T-helper 22 cell (primary cell): ENCODE measurements around the gene EXOC2.

Experiments
- DNase-seq: peaks from one replicate; pipeline ENCODE4 v3.0.0-alpha.2; 2020; ENCODE audit warnings: low read depth

Gene EXOC2

GRCh38 chr6:498795-499231, 194.1 kb downstream of the EXOC2 start:
- DNase-seq: no peak

- DNase-seq: no peak
Observed at GRCh38 chr6:497258-497657, 195.7 kb downstream of the EXOC2 start.

GRCh38 chr6:496649-497048, 196.3 kb downstream of the EXOC2 start:
- DNase-seq: no peak

- DNase-seq: no peak
Observed at GRCh38 chr6:494394-494793, 198.5 kb downstream of the EXOC2 start.

- no peak for DNase-seq
Observed at GRCh38 chr6:493840-494239, 199.1 kb downstream of the EXOC2 start.

GRCh38 chr6:492816-493414, 200.0 kb downstream of the EXOC2 start:
- no peak for DNase-seq

GRCh38 chr6:492178-492577, 200.8 kb downstream of the EXOC2 start:
- DNase-seq: no peak

GRCh38 chr6:491233-491632, 201.7 kb downstream of the EXOC2 start:
- no peak for DNase-seq

GRCh38 chr6:490251-491037, 202.5 kb downstream of the EXOC2 start:
- no peak for DNase-seq

GRCh38 chr6:489762-490161, 203.2 kb downstream of the EXOC2 start:
- no peak for DNase-seq

- no peak for DNase-seq
Observed at GRCh38 chr6:489001-489400, 203.9 kb downstream of the EXOC2 start.

GRCh38 chr6:487956-488355, 205.0 kb downstream of the EXOC2 start:
- DNase-seq: no peak

GRCh38 chr6:485655-486170, 207.2 kb downstream of the EXOC2 start:
- DNase-seq: no peak

- no peak for DNase-seq
Observed at GRCh38 chr6:484746-485145, 208.2 kb downstream of the EXOC2 start.

GRCh38 chr6:484086-484745, 208.7 kb downstream of the EXOC2 start:
- DNase-seq: no peak

GRCh38 chr6:475314-475713, 217.6 kb downstream of the EXOC2 start:
- no peak for DNase-seq

GRCh38 chr6:474453-475185, 218.3 kb downstream of the EXOC2 start:
- peak; percentile 31 for DNase-seq

- DNase-seq: no peak
Observed at GRCh38 chr6:473768-474452, 219.0 kb downstream of the EXOC2 start.

GRCh38 chr6:473356-473755, 219.6 kb downstream of the EXOC2 start:
- DNase-seq: no peak

GRCh38 chr6:470901-471448, 222.0 kb downstream of the EXOC2 start:
- no peak for DNase-seq
